Skeletal muscle satellite cell (primary cell): ENCODE results near the gene PRKAG2.

ENCODE experiments used
- H3K27me3 ChIP-seq: 2 replicates; pipeline ENCODE4 v1.7.0; 2013; ENCODE audit warnings: low read length; ENCODE audit not compliant: control insufficient read depth, insufficient read depth
- H3K36me3 ChIP-seq: 2 replicates; pipeline ENCODE4 v1.7.0; 2013; ENCODE audit warnings: mild to moderate bottlenecking, control low read depth, low read length; ENCODE audit not compliant: insufficient read depth
- H3K4me1 ChIP-seq: 2 replicates; pipeline ENCODE4 v1.7.0; 2013; ENCODE audit warnings: low read length; ENCODE audit not compliant: control insufficient read depth, insufficient read depth
- H3K4me2 ChIP-seq: 2 replicates; pipeline ENCODE4 v1.7.0; 2013; ENCODE audit warnings: mild to moderate bottlenecking, low read length
- H3K4me3 ChIP-seq: 2 replicates; pipeline ENCODE4 v1.7.0; 2013; ENCODE audit warnings: low read length
- H3K9ac ChIP-seq: 2 replicates; pipeline ENCODE4 v1.7.0; 2013; ENCODE audit warnings: mild to moderate bottlenecking, low read depth, low read length, moderate library complexity
- H3K9me3 ChIP-seq: replicated peaks from 2 replicates; pipeline ENCODE4 v1.7.0; 2013; ENCODE audit warnings: mild to moderate bottlenecking, control low read depth, low read length

PRKAG2 gene

DNA sequence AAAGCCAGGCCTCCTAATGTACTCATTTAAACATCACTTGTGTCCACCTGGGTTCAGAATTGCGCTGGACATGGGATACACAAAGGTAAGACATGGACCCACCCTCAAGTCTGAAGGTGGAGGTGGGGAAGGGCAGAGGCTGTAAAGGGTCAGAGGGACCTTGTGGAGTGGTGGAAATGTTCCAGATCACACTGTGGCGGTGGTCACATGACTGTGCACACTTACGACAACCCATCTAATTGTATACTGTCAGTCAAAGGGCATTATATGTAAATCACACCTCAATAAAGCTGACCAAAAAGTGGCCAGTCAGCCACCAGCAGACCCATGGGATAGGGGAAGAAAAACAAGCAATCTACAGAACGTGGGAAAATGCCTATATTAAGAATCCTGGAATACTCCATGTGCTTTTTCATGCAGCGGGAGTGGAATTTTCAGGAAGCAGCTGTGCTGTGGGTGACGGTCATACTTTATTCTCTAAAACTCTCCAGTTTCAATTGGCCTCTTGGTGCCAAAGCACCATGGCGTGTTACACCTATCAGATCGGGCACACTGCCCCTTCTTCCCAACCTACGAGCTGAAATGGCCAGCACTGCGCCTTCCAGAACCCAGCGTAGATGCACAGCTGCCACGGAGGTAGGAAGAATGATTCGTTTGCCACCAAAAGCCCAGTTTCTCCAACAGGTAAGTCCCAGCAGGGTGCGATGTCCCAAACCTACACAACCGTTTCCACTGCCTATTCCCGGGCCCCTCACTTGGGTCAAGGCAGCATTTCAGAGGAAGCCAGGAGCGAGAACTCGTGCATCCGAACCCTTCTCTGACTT, 69.8 kb downstream of the PRKAG2 start:
- H3K9ac ChIP-seq, result no peak overlapping the region
- H3K36me3 ChIP-seq, result no peaks in the 10 kb centered on the region
- H3K4me1 ChIP-seq, result peaks cover 10% of the 10 kb centered on the region
- H3K9me3 ChIP-seq, result no peaks in the 10 kb centered on the region
- no peak overlapping the region for H3K4me3 ChIP-seq
- no peak overlapping the region for H3K4me2 ChIP-seq
- peaks cover 70% of the 10 kb centered on the region for H3K27me3 ChIP-seq

DNA sequence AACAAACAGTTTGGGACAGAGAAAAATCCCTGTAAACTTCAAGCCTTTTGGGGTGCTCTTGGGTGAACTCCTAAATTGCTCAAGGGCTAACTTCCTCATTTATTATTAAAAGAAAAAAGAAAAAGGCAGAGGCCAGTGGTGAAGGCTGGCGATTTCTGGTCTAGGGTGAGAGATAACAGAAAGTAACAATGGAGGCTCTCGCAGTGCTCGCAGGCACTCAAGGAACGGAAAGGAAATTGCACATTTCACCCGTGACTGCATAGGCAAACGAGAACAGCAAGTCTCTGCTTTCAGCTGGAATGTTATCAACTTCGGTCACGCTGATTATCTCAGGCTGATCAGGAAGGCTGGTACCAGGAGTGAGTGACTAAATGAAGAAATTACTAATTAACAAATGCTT, 70.7 kb downstream of the PRKAG2 start:
- Histone ChIP-seq H3K4me1 (peaks cover 10% of the 10 kb centered on the region), H3K4me3 (no peak overlapping the region), H3K27me3 (peaks cover 74% of the 10 kb centered on the region), H3K9me3 (no peaks in the 10 kb centered on the region), H3K36me3 (no peaks in the 10 kb centered on the region), H3K4me2 (no peak overlapping the region), H3K9ac (no peak overlapping the region)

DNA sequence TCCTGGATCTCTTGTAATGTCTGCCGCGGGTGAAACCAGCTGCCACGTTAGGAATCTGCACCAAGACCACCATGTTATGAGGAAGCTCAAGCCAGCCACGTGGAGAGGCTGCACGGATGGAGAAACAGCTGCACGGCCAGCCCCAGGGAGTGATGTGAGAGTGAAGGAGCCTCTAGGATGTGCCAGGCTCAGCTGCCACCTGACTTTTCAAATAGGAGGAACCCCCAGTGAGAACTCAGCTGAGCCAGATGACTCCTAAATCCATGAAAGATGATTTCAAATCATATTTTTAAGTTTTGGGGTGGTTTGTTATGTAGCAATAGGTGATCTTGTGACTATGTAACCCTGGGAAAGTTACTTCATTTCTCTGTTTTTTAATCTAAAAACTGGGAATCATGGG, 71.7 kb downstream of the PRKAG2 start:
- Histone ChIP-seq H3K9ac (no peak overlapping the region), H3K4me3 (no peak overlapping the region), H3K4me2 (no peak overlapping the region), H3K9me3 (no peaks in the 10 kb centered on the region), H3K4me1 (peaks cover 10% of the 10 kb centered on the region), H3K36me3 (no peaks in the 10 kb centered on the region), H3K27me3 (peaks cover 79% of the 10 kb centered on the region)

DNA sequence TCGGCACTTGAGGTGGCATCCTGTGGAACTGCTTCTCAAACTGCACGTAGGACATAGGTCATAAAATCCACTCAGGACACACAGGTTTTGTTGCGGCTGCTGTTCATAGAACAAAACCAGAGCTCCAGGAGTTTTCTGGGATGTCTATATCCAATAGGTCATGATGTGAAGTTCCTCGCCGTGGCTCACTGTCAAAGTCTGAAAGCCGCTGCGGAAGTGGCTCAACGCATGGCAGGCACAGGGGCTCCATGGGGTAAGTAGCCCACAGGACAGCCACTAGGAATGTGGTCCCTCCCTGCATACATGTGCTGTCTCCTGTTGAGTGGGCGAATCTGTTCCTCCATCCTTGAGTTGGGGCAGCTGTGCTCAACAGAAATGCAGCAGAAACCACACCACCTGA, 72.2 kb downstream of the PRKAG2 start:
- Histone ChIP-seq H3K4me3 (no peak overlapping the region), H3K9ac (no peak overlapping the region), H3K36me3 (no peaks in the 10 kb centered on the region), H3K4me2 (no peak overlapping the region), H3K9me3 (no peaks in the 10 kb centered on the region), H3K27me3 (peaks cover 74% of the 10 kb centered on the region), H3K4me1 (peaks cover 10% of the 10 kb centered on the region)

DNA sequence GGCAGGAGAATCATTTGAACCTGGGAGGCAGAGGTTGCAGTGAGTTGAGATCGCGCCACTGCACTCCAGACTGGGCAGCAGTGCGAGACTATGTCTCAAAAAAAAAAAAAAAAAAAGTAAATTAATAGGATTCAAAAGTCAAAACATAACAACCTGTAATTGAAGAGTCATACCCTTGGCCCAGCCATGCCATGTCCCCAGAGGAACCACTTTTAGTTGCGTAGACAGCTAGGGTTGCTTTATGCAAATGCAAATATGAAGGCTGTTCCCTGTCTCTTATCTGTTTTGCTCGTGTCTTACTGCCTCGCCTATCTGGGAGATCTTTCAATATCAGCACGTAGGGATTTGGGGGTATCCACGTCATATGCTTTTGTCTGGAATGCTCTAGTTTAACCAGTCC, 73.1 kb downstream of the PRKAG2 start:
- no peaks in the 10 kb centered on the region for H3K9me3 ChIP-seq

DNA sequence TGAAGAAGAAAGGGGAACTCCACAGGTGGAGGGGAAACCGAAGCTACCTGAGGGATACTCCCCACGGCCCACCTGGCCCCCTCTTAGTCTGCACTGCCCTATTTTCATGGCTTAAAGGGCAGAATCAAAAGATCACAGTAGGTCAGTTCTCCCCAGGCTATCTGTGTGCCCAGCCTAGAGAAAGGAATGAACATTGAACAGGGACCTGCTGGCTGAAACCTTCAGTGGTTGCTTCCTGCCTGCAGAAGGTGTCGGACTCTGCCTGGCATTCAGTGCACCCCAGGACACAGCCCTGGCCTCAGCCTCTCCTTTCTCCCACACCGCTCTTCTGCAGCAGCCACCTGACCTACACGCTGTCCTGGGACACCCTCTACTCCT, 74.5 kb downstream of the PRKAG2 start:
- H3K9me3 ChIP-seq, result no peaks in the 10 kb centered on the region
- no peak overlapping the region for H3K9ac ChIP-seq
- H3K36me3 ChIP-seq, result no peaks in the 10 kb centered on the region
- H3K4me1 ChIP-seq, result peaks cover 6% of the 10 kb centered on the region
- H3K4me2 ChIP-seq, result no peak overlapping the region
- peaks cover 62% of the 10 kb centered on the region for H3K27me3 ChIP-seq
- H3K4me3 ChIP-seq, result no peak overlapping the region

More for the DNA sequence above, 73.1 kb downstream of the PRKAG2 start:
- Histone ChIP-seq H3K9ac (no peak overlapping the region), H3K36me3 (no peaks in the 10 kb centered on the region), H3K4me3 (no peak overlapping the region), H3K4me2 (no peak overlapping the region), H3K4me1 (peaks cover 6% of the 10 kb centered on the region), H3K27me3 (peaks cover 70% of the 10 kb centered on the region)

DNA sequence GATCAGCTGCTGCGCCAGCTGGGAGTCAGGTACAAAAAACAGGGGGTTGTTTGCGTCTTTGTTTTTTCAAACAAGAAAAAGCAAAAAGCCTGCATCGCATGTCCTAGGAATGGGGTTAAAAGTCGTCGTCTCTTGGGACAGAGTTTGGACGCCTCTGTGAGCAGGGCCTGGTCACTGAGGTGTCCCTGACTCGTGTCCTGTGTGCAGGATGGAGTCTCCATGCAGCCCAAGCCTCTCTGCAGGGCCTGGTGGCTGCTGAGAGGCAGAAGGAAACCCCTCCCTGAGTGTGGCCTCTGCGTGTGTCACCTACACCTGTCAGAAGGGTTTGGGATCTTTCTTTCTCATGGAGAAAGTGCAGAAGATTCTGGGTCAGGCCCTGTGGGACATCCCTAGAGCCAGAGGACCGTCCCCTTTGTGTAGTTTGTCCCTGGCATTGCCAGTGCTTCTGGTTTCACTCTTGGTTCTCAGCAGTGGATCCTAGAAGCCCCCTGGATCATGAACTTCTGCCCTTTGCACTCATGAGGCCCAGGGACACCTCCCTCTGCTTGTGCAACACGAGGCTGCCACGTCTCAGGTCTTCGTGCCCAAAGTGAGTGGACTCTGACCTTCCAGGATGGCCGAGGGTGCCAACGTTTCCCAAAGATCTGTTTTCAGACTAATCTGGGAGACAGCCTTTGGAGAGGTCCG, 75.0 kb downstream of the PRKAG2 start:
- no peak overlapping the region for H3K9ac ChIP-seq

DNA sequence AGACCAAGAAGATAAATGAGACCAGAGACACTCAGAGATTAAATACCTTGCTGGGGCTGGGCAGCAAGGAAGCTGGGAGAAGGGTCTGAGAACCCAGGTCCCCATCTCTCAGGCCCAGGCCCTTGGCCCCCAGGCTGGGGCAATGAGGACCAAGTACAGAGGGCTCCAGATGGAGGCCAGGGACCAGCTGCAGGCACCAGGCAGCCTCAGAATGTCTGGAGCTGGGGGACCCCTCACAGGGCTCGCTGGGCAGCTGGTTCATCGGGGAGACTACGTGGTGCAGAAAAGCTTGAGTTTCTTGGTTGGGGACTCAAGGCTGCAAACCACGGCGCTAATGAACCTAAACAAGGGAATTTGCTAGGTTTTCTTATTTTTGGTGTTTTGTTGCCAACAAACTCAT, 75.6 kb downstream of the PRKAG2 start:
- Histone ChIP-seq H3K36me3 (no peaks in the 10 kb centered on the region), H3K4me2 (no peak overlapping the region), H3K4me1 (peaks cover 15% of the 10 kb centered on the region), H3K4me3 (no peak overlapping the region), H3K9ac (no peak overlapping the region), H3K27me3 (peaks cover 52% of the 10 kb centered on the region), H3K9me3 (no peaks in the 10 kb centered on the region)

More for the DNA sequence above, 75.0 kb downstream of the PRKAG2 start:
- Histone ChIP-seq H3K4me1 (peaks cover 9% of the 10 kb centered on the region), H3K4me3 (no peak overlapping the region), H3K4me2 (no peak overlapping the region), H3K27me3 (peaks cover 58% of the 10 kb centered on the region), H3K9me3 (no peaks in the 10 kb centered on the region), H3K36me3 (no peaks in the 10 kb centered on the region)

DNA sequence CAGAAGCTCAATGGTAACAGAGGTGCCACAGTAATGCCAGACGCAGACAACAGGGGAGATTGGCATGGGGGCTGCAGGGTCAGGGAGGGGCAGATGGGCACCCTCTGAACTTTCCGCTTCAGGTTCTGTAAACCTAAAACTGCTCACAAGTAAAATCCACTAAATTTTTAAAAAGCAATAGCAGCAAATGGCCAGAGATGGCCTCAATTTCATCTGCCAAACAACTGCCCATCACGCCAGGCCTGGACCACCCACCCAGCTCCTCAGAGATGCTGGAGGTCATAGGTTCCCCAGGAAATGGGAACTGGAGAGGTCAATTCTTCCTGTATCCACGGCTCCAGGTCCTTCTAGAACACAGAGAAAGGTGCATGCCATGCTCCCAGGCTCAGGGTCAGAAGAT, 76.1 kb downstream of the PRKAG2 start:
- Histone ChIP-seq H3K9ac (no peak overlapping the region), H3K9me3 (no peaks in the 10 kb centered on the region), H3K27me3 (peaks cover 47% of the 10 kb centered on the region), H3K4me1 (peaks cover 18% of the 10 kb centered on the region), H3K36me3 (no peaks in the 10 kb centered on the region), H3K4me2 (no peak overlapping the region), H3K4me3 (no peak overlapping the region)

DNA sequence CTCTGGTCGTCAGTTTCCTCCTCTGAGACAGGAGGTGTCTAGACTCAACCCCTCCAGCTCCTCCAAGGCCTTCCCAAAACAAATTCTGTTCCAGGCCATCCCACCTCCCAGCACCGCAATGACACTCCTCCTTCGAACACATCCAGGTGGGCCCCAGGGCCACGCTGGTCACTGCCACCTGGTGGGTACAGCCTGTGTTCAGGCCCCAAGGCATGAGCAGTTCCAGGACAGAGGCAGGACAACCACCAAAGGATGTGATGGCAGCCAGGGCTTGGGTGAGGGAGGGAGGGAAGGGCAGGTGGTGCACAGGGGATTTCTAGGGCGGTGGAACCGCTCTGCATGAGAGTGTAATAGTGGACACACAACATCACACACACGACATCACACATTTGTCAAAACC, 76.5 kb downstream of the PRKAG2 start:
- no peaks in the 10 kb centered on the region for H3K9me3 ChIP-seq
- no peak overlapping the region for H3K9ac ChIP-seq
- peaks cover 18% of the 10 kb centered on the region for H3K4me1 ChIP-seq
- H3K36me3 ChIP-seq, result no peaks in the 10 kb centered on the region
- no peak overlapping the region for H3K4me2 ChIP-seq
- no peak overlapping the region for H3K4me3 ChIP-seq
- peaks cover 43% of the 10 kb centered on the region for H3K27me3 ChIP-seq

DNA sequence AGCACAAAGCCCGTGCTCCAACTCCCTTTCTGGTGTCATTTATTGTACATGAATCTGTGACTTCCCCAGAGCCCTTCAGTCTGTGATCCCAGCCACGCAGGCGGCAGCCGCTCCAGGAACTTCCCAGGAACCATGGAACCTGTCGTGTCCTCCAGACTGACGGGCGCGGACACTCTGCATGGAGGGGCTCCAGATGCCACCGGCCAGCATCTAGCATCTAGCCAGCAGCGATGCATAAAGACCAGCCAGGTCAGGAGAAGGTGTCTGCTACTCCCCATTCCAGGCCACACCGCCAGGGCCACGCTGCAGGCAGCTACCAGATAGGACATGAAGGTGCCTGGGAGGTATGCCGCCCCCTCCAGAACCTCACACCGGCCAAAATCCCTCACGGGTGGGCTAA, 77.4 kb downstream of the PRKAG2 start:
- Histone ChIP-seq H3K4me3 (no peak overlapping the region), H3K4me1 (peaks cover 18% of the 10 kb centered on the region), H3K36me3 (no peaks in the 10 kb centered on the region), H3K9me3 (no peaks in the 10 kb centered on the region), H3K9ac (no peak overlapping the region), H3K4me2 (no peak overlapping the region), H3K27me3 (peaks cover 34% of the 10 kb centered on the region)
